HG03521 (cell line): ENCODE results near the gene ZNF302.
"Not testable (repeated sequence)": the region's sequence is repeated elsewhere in the genome, so short reads cannot be mapped to it uniquely, and the experiment has no call there.

ENCODE experiments used
- ATAC-seq: cut with Tn5 transposase; IDR thresholded peaks from one replicate; pipeline ENCODE4 v1.9.1; 2021; ENCODE audit warnings: mild to moderate bottlenecking, moderate library complexity; ENCODE audit not compliant: unreplicated experiment

Gene ZNF302

GRCh38 chr19:34677386-34678084 lies at the start of gene ZNF302:
Gene ZNF302, plus strand, starts transcription at chr19:34677678. Its CDS starts 1,127 bp downstream, at chr19:34678805.
- ATAC-seq, result peak; percentile 84

- no peak for ATAC-seq
Observed at GRCh38 chr19:34633802-34634201, 43.7 kb upstream of the ZNF302 start.

GRCh38 chr19:34639491-34640085 lies 37.9 kb upstream of the ZNF302 start:
- no peak for ATAC-seq

- ATAC-seq, result no peak
Observed at GRCh38 chr19:34642241-34642640, 35.2 kb upstream of the ZNF302 start.

- ATAC-seq, result no peak
Observed at GRCh38 chr19:34644991-34645461, 32.5 kb upstream of the ZNF302 start.

- no peak for ATAC-seq
Observed at GRCh38 chr19:34645551-34645950, 31.9 kb upstream of the ZNF302 start.

GRCh38 chr19:34649886-34650543 lies 27.5 kb upstream of the ZNF302 start:
- no peak for ATAC-seq

GRCh38 chr19:34651747-34652146 lies 25.7 kb upstream of the ZNF302 start:
- ATAC-seq, result no peak

GRCh38 chr19:34654796-34655195 lies 22.7 kb upstream of the ZNF302 start:
- no peak for ATAC-seq

- no peak for ATAC-seq
Observed at GRCh38 chr19:34655651-34656050, 21.8 kb upstream of the ZNF302 start.

- ATAC-seq, result no peak
Observed at GRCh38 chr19:34661357-34661756, 16.1 kb upstream of the ZNF302 start.

- ATAC-seq, result peak; percentile 45
Observed at GRCh38 chr19:34662919-34663318, 14.6 kb upstream of the ZNF302 start.

- no peak for ATAC-seq
Observed at GRCh38 chr19:34664168-34664567, 13.3 kb upstream of the ZNF302 start.

GRCh38 chr19:34664870-34665269 lies 12.6 kb upstream of the ZNF302 start:
- ATAC-seq, result no peak

- not testable (repeated sequence) for ATAC-seq
Observed at GRCh38 chr19:34665275-34665674, 12.2 kb upstream of the ZNF302 start.

GRCh38 chr19:34666200-34666957 lies 11.1 kb upstream of the ZNF302 start:
- no peak for ATAC-seq

GRCh38 chr19:34666958-34667265 lies 10.6 kb upstream of the ZNF302 start:
- ATAC-seq, result no peak

- no peak for ATAC-seq
Observed at GRCh38 chr19:34667349-34668076, 10.0 kb upstream of the ZNF302 start.

GRCh38 chr19:34668077-34668689 lies 9.3 kb upstream of the ZNF302 start:
- ATAC-seq, result not testable (repeated sequence)

GRCh38 chr19:34668690-34669089 lies 8.8 kb upstream of the ZNF302 start:
- ATAC-seq, result not testable (repeated sequence)
